Occipital lobe (tissue), 2 donors: Measurements from ENCODE around the gene SACS. TPM values are rescaled to one million over a fixed set of nuclear protein-coding genes. Genes with fewer than 3 reads are reported as not detected.

Source experiments
- DNase-seq: peaks from one replicate; lab custom pipeline; 2025; lab: John Stamatoyannopoulos, UW
- total RNA-seq: library from RNA; depleted of rRNA; stranded (reverse); fragments of >200 nt; gene quantifications from one replicate; pipeline ENCODE4 v1.2.3, GENCODE V29; 2014

SACS gene
- 177 TPM for total RNA-seq

- DNase-seq, result peak; percentile 72
Measured at GRCh38 chr13:23433171-23434153, at the start of gene SACS. SACS (minus strand) TSS chr13:23433702; CDS start chr13:23411239, 22,463 bp downstream.

- DNase-seq, result no peak
Measured at GRCh38 chr13:23480324-23480723, 46.8 kb upstream of the SACS start.

GRCh38 chr13:23477101-23477500 is 43.6 kb upstream of the SACS start:
- no peak for DNase-seq

GRCh38 chr13:23473221-23473620 is 39.7 kb upstream of the SACS start:
- DNase-seq, result no peak

- no peak for DNase-seq
Measured at GRCh38 chr13:23472189-23472588, 38.7 kb upstream of the SACS start.

- DNase-seq, result no peak
Measured at GRCh38 chr13:23470790-23471614, 37.5 kb upstream of the SACS start.

- no peak for DNase-seq
Measured at GRCh38 chr13:23469951-23470421, 36.5 kb upstream of the SACS start.

GRCh38 chr13:23468811-23469210 is 35.3 kb upstream of the SACS start:
- DNase-seq, result no peak

GRCh38 chr13:23467932-23468278 is 34.4 kb upstream of the SACS start:
- no peak for DNase-seq

GRCh38 chr13:23467048-23467931 is 33.8 kb upstream of the SACS start:
- no peak for DNase-seq

GRCh38 chr13:23466144-23467002 is 32.9 kb upstream of the SACS start:
- peak; percentile 80 for DNase-seq

- DNase-seq, result no peak
Measured at GRCh38 chr13:23463661-23464060, 30.2 kb upstream of the SACS start.

GRCh38 chr13:23462815-23463559 is 29.5 kb upstream of the SACS start:
- DNase-seq, result no peak

GRCh38 chr13:23461544-23461943 is 28.0 kb upstream of the SACS start:
- no peak for DNase-seq

- DNase-seq, result no peak
Measured at GRCh38 chr13:23460921-23461320, 27.4 kb upstream of the SACS start.

- no peak for DNase-seq
Measured at GRCh38 chr13:23460309-23460708, 26.8 kb upstream of the SACS start.

- no peak for DNase-seq
Measured at GRCh38 chr13:23458989-23459388, 25.5 kb upstream of the SACS start.

GRCh38 chr13:23456437-23457210 is 23.1 kb upstream of the SACS start:
- DNase-seq, result no peak
